K562 (cell line): ENCODE results near the gene RABL6. TPM values are rescaled to one million over a fixed set of nuclear protein-coding genes. Genes with fewer than 3 reads are reported as not detected.
A peak's percentile ranks its signal among the peaks of the same experiment; 100 is the strongest.

Source experiments
- BDP1 ChIP-seq: IDR thresholded peaks from 3 replicates; pipeline ENCODE4 v1.6.1; 2011; ENCODE audit not compliant: insufficient read length, insufficient read depth
- GTF2B ChIP-seq: IDR thresholded peaks from 2 replicates; pipeline ENCODE4 v1.6.1; 2011; ENCODE audit not compliant: insufficient read length; ENCODE audit errors: extremely low read depth
- POLR2AphosphoS5 ChIP-seq: IDR thresholded peaks from 2 replicates; pipeline ENCODE4 v1.6.1; 2011; ENCODE audit warnings: mild to moderate bottlenecking, low read depth, low read length, moderate library complexity; ENCODE audit not compliant: control insufficient read depth, insufficient read depth
- ZKSCAN1 ChIP-seq: fragments of 150-350 bp; IDR thresholded peaks from 2 replicates; pipeline ENCODE4 v1.6.1; 2016; ENCODE audit warnings: low read depth, low read length
- polyA plus RNA-seq, 8 experiments: library from polyadenylated mRNA; depleted of rRNA in 4 of 8; stranded (reverse) in 5 of 8; unstranded in 3 of 8; fragments of >200 nt; fragmentation: Nextera tagmentation in 2 of 8; fragmentation: Illumina TruSeq in 1 of 8; extraction: Ambion mirVana in 2 of 8; extraction: Trizol in 1 of 8; gene quantifications; 2 replicates each; pipeline versions ENCODE4 v1.2.1 to v1.2.3, GENCODE V29; 2011 to 2014; ENCODE audit warnings: inconsistent platforms in 1 of 8, missing spikeins in 1 of 8
- total RNA-seq, 7 experiments: library from RNA; depleted of rRNA in 6 of 7; stranded (reverse); fragments of >200 nt in 6 of 7; fragmentation: Illumina TruSeq in 2 of 7; extraction: Trizol in 2 of 7; gene quantifications; 2 replicates each; pipeline versions ENCODE4 v1.2.1 to v1.2.3, GENCODE V29; 2011 to 2021; ENCODE audit warnings: low replicate concordance in 1 of 7
- TF ChIP-seq, protein P1 (sequence below): sonication (generic); formaldehyde crosslinking; IDR thresholded peaks from 2 replicates; pipeline ENCODE4 v1.8.0; 2022; ENCODE audit warnings: mild to moderate bottlenecking, missing genetic modification reagents
- TF ChIP-seq, protein P2 (sequence below): sonication (generic); formaldehyde crosslinking; IDR thresholded peaks from 2 replicates; pipeline ENCODE4 v1.8.0; 2022; ENCODE audit warnings: missing genetic modification reagents, mild to moderate bottlenecking, borderline replicate concordance
- TF ChIP-seq, protein P3 (sequence below): fragments of 450-650 bp; IDR thresholded peaks from 2 replicates; pipeline ENCODE4 v1.6.1; 2016; ENCODE audit warnings: borderline replicate concordance

RABL6 gene
- total and polyA plus RNA-seq, 9 of the 15 experiments (the other 6 are each of a cell fraction or from before 2014, with no cell fraction given), result 5.6 to 181 (median 84.5) TPM

GRCh38 chr9:136840877-136841645 lies 33.3 kb downstream of the RABL6 start (continued):
- TF ChIP-seq, protein P1, sequence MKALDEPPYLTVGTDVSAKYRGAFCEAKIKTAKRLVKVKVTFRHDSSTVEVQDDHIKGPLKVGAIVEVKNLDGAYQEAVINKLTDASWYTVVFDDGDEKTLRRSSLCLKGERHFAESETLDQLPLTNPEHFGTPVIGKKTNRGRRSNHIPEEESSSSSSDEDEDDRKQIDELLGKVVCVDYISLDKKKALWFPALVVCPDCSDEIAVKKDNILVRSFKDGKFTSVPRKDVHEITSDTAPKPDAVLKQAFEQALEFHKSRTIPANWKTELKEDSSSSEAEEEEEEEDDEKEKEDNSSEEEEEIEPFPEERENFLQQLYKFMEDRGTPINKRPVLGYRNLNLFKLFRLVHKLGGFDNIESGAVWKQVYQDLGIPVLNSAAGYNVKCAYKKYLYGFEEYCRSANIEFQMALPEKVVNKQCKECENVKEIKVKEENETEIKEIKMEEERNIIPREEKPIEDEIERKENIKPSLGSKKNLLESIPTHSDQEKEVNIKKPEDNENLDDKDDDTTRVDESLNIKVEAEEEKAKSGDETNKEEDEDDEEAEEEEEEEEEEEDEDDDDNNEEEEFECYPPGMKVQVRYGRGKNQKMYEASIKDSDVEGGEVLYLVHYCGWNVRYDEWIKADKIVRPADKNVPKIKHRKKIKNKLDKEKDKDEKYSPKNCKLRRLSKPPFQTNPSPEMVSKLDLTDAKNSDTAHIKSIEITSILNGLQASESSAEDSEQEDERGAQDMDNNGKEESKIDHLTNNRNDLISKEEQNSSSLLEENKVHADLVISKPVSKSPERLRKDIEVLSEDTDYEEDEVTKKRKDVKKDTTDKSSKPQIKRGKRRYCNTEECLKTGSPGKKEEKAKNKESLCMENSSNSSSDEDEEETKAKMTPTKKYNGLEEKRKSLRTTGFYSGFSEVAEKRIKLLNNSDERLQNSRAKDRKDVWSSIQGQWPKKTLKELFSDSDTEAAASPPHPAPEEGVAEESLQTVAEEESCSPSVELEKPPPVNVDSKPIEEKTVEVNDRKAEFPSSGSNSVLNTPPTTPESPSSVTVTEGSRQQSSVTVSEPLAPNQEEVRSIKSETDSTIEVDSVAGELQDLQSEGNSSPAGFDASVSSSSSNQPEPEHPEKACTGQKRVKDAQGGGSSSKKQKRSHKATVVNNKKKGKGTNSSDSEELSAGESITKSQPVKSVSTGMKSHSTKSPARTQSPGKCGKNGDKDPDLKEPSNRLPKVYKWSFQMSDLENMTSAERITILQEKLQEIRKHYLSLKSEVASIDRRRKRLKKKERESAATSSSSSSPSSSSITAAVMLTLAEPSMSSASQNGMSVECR (CRISPR knock-in tag), result peak; percentile 53; the same call in 1 of the 2 replicates
- TF ChIP-seq, protein P2, sequence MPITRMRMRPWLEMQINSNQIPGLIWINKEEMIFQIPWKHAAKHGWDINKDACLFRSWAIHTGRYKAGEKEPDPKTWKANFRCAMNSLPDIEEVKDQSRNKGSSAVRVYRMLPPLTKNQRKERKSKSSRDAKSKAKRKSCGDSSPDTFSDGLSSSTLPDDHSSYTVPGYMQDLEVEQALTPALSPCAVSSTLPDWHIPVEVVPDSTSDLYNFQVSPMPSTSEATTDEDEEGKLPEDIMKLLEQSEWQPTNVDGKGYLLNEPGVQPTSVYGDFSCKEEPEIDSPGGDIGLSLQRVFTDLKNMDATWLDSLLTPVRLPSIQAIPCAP, result no peak
- TF ChIP-seq BDP1 (no peak), POLR2AphosphoS5 (no peak), ZKSCAN1 (no peak), GTF2B (no peak)
- TF ChIP-seq, protein P3, sequence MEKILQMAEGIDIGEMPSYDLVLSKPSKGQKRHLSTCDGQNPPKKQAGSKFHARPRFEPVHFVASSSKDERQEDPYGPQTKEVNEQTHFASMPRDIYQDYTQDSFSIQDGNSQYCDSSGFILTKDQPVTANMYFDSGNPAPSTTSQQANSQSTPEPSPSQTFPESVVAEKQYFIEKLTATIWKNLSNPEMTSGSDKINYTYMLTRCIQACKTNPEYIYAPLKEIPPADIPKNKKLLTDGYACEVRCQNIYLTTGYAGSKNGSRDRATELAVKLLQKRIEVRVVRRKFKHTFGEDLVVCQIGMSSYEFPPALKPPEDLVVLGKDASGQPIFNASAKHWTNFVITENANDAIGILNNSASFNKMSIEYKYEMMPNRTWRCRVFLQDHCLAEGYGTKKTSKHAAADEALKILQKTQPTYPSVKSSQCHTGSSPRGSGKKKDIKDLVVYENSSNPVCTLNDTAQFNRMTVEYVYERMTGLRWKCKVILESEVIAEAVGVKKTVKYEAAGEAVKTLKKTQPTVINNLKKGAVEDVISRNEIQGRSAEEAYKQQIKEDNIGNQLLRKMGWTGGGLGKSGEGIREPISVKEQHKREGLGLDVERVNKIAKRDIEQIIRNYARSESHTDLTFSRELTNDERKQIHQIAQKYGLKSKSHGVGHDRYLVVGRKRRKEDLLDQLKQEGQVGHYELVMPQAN, result no peak
